ENCODE data around the gene LRRC7.

LRRC7 gene

GRCh38 chr1:70134148-70134547 lies 566.4 kb downstream of the LRRC7 start:
- H3K27ac ChIP-seq (ENCODE audit: insufficient read depth, low read depth, low read length, poor library complexity, severe bottlenecking), result no peak overlapping the region
- no peaks in the 10 kb centered on the region for H3K27me3 ChIP-seq (ENCODE audit: control insufficient read depth, insufficient read depth, low read length, poor library complexity, severe bottlenecking)
- H3K4me3 ChIP-seq (ENCODE audit: insufficient read depth, low read depth, low read length), result no peak overlapping the region
- 81 to 90% methylated on average over 3 of the region's 3 CpGs for WGBS, 2 experiments
- no peaks in the 10 kb centered on the region for H3K9me3 ChIP-seq (ENCODE audit: control insufficient read depth, low read length)
- H3K36me3 ChIP-seq (ENCODE audit: control insufficient read depth, insufficient read depth, low read length), result no peaks in the 10 kb centered on the region
- H3K4me1 ChIP-seq (ENCODE audit: control insufficient read depth, insufficient read depth, low read length), result no peaks in the 10 kb centered on the region

DNA sequence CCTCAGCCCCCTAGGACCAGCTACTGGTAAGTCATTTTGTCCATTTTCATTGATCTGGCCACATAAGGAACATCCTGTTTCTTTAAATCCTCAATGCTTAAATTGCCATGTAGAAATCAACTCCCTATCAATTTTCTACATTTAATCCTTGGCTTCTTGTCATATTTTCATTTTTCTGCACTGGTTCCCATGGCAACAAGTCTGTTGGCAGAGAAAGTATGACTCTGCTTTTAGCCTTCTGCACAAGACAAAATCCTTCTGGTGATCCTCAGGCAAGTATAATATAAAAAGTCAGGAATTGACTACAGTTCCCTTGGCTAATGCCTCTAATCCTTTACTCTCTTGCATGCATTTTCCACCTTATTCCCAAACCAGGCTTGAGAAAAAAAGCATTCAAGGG lies 572.6 kb downstream of the LRRC7 start:
- Histone ChIP-seq H3K9me3 (ENCODE audit: control insufficient read depth, low read length) (no peaks in the 10 kb centered on the region), H3K36me3 (ENCODE audit: control insufficient read depth, insufficient read depth, low read length) (no peaks in the 10 kb centered on the region), H3K27me3 (ENCODE audit: control insufficient read depth, insufficient read depth, low read length, poor library complexity, severe bottlenecking) (no peaks in the 10 kb centered on the region), H3K4me1 (ENCODE audit: control insufficient read depth, insufficient read depth, low read length) (peaks cover 5% of the 10 kb centered on the region), H3K4me3 (ENCODE audit: insufficient read depth, low read depth, low read length) (no peak overlapping the region), H3K27ac (ENCODE audit: insufficient read depth, low read depth, low read length, poor library complexity, severe bottlenecking) (no peak overlapping the region)

DNA sequence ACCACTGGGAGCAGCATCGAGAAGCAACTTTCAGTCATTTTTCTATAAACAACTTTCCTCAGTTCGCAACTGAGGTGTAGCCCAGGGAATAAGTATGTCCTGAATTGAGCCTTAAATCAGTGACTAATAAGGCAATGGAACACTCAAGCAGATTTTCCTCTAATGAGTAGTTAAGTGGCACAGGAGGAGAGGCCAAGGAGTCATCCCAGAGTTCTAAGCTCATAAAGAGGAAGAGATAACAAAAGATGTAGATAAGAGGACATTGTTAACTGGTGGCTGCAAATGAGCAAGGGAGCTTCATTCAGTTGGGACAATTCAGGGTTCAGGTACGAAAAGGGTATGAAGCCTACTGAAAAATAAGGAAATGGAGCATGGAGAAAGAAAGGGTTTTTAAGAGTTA lies 573.2 kb downstream of the LRRC7 start:
- Histone ChIP-seq H3K4me1 (ENCODE audit: control insufficient read depth, insufficient read depth, low read length) (peaks cover 5% of the 10 kb centered on the region), H3K27me3 (ENCODE audit: control insufficient read depth, insufficient read depth, low read length, poor library complexity, severe bottlenecking) (no peaks in the 10 kb centered on the region), H3K27ac (ENCODE audit: insufficient read depth, low read depth, low read length, poor library complexity, severe bottlenecking) (no peak overlapping the region), H3K9me3 (ENCODE audit: control insufficient read depth, low read length) (no peaks in the 10 kb centered on the region), H3K4me3 (ENCODE audit: insufficient read depth, low read depth, low read length) (no peak overlapping the region), H3K36me3 (ENCODE audit: control insufficient read depth, insufficient read depth, low read length) (no peaks in the 10 kb centered on the region)
- 82 to 90% methylated on average over 3 of the region's 3 CpGs for WGBS, 2 experiments

DNA sequence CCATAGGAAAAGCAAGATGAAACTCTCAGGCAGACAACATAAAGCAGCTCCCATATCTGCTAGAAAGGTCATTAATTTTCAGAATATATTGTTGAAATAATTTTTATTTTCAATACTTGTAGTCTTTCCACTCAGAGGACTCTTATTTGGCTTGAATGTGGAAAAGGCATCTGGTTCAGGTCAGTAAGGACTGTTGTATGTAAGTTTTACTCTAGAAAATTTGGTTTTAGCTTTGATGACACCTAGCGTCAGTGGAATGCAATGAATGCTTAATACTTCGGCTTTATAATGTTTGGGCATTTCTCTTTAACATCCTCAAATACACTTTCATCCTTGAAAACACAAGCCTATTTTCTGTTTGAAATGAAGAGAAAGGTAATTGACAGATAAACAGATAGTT lies 574.4 kb downstream of the LRRC7 start:
- WGBS, 2 experiments, result 82 to 100% methylated on average over 2 of the region's 2 CpGs
- H3K27me3 ChIP-seq (ENCODE audit: control insufficient read depth, insufficient read depth, low read length, poor library complexity, severe bottlenecking), result no peaks in the 10 kb centered on the region
- H3K4me1 ChIP-seq (ENCODE audit: control insufficient read depth, insufficient read depth, low read length), result peaks cover 5% of the 10 kb centered on the region
- H3K9me3 ChIP-seq (ENCODE audit: control insufficient read depth, low read length), result no peaks in the 10 kb centered on the region
- no peak overlapping the region for H3K27ac ChIP-seq (ENCODE audit: insufficient read depth, low read depth, low read length, poor library complexity, severe bottlenecking)
- no peak overlapping the region for H3K4me3 ChIP-seq (ENCODE audit: insufficient read depth, low read depth, low read length)
- H3K36me3 ChIP-seq (ENCODE audit: control insufficient read depth, insufficient read depth, low read length), result no peaks in the 10 kb centered on the region

DNA sequence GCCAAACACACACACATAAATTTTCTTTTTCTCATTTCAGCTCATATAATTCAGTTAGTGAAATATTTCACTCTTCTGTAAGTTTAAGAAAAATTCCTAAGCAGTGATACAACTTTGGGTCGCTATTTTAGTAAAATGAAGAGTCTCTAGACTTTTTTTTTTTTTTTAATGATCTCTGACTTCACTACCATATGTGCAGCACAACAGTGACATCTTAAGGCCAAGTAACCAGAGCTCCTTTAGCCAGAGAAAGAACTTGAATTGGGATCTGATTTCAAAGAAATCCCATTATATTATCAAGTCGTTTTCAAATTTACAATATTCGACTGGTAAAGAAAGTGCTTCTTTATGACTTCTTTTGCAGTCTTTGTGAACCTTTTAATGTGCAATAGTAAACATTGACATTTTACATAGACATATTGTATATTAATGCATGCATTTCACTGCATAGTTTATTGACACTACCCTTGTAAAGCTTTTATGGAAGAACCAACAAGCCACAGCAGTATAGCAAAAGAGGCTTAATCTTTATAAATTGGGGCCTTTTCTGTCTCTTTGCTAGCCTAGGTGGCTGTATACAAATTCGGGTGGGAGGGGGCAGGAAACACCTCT lies 575.4 kb downstream of the LRRC7 start:
- H3K27ac ChIP-seq (ENCODE audit: insufficient read depth, low read depth, low read length, poor library complexity, severe bottlenecking), result no peak overlapping the region
- H3K27me3 ChIP-seq (ENCODE audit: control insufficient read depth, insufficient read depth, low read length, poor library complexity, severe bottlenecking), result no peaks in the 10 kb centered on the region
- H3K4me1 ChIP-seq (ENCODE audit: control insufficient read depth, insufficient read depth, low read length), result peaks cover 5% of the 10 kb centered on the region
- no peak overlapping the region for H3K4me3 ChIP-seq (ENCODE audit: insufficient read depth, low read depth, low read length)
- no peaks in the 10 kb centered on the region for H3K9me3 ChIP-seq (ENCODE audit: control insufficient read depth, low read length)
- WGBS, 2 experiments, result 75 to 100% methylated on average over 2 to 4 of the region's 4 CpGs
- H3K36me3 ChIP-seq (ENCODE audit: control insufficient read depth, insufficient read depth, low read length), result no peaks in the 10 kb centered on the region

DNA sequence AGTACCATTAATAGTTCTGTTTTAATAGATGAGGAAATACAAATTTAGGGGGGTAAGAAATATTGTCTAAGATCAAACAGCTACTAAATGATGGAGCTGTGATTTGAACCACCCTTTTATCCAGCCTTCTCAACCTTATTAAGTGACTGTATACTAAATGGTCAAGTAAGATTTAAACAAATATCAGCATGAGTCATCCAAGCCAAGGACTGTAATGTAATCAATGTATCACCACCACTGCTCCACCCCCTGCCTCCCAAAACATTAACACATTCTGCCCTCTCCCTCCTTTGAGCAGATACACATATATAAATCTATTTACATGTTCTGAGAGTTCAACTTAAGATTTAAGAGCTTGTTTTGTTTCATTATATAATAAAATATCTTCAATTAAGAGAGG lies 578.8 kb downstream of the LRRC7 start:
- no peaks in the 10 kb centered on the region for H3K9me3 ChIP-seq (ENCODE audit: control insufficient read depth, low read length)
- H3K4me3 ChIP-seq (ENCODE audit: insufficient read depth, low read depth, low read length), result no peak overlapping the region
- no peaks in the 10 kb centered on the region for H3K36me3 ChIP-seq (ENCODE audit: control insufficient read depth, insufficient read depth, low read length)
- H3K27me3 ChIP-seq (ENCODE audit: control insufficient read depth, insufficient read depth, low read length, poor library complexity, severe bottlenecking), result no peaks in the 10 kb centered on the region
- H3K4me1 ChIP-seq (ENCODE audit: control insufficient read depth, insufficient read depth, low read length), result no peaks in the 10 kb centered on the region
- no peak overlapping the region for H3K27ac ChIP-seq (ENCODE audit: insufficient read depth, low read depth, low read length, poor library complexity, severe bottlenecking)

GRCh38 chr1:70150444-70150843 lies 582.7 kb downstream of the LRRC7 start:
- WGBS, 2 experiments, result 94 to 98% methylated on average over 1 of the region's 1 CpG

DNA sequence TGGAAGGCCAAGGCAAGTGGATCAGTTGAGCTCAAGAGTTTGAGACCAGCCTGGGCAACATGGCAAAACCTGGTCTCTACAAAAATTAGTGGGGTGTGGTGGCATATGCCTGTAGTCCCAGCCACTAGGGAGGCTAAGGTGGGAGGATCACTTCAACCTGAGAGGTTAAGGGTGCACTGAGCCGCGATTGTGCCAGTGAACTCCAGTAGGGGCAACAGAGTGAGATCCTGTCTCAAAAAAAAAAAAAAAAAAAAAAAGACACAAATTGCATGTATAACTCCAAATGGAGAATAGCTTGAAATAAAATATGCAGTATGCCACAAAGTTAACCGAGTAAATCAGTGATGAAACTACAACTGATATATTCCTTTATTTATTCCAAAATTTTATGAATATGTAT lies 586.0 kb downstream of the LRRC7 start:
- H3K4me3 ChIP-seq (ENCODE audit: insufficient read depth, low read depth, low read length), result no peak overlapping the region
- H3K27ac ChIP-seq (ENCODE audit: insufficient read depth, low read depth, low read length, poor library complexity, severe bottlenecking), result no peak overlapping the region
- no peaks in the 10 kb centered on the region for H3K36me3 ChIP-seq (ENCODE audit: control insufficient read depth, insufficient read depth, low read length)
- no peaks in the 10 kb centered on the region for H3K4me1 ChIP-seq (ENCODE audit: control insufficient read depth, insufficient read depth, low read length)
- H3K27me3 ChIP-seq (ENCODE audit: control insufficient read depth, insufficient read depth, low read length, poor library complexity, severe bottlenecking), result no peaks in the 10 kb centered on the region
- no peaks in the 10 kb centered on the region for H3K9me3 ChIP-seq (ENCODE audit: control insufficient read depth, low read length)
- 67 to 100% methylated on average over 2 of the region's 3 CpGs for WGBS, 2 experiments

More at GRCh38 chr1:70150444-70150843, 582.7 kb downstream of the LRRC7 start:
- no peaks in the 10 kb centered on the region for H3K4me1 ChIP-seq (ENCODE audit: control insufficient read depth, insufficient read depth, low read length)
- H3K27me3 ChIP-seq (ENCODE audit: control insufficient read depth, insufficient read depth, low read length, poor library complexity, severe bottlenecking), result no peaks in the 10 kb centered on the region
- H3K36me3 ChIP-seq (ENCODE audit: control insufficient read depth, insufficient read depth, low read length), result no peaks in the 10 kb centered on the region
- H3K4me3 ChIP-seq (ENCODE audit: insufficient read depth, low read depth, low read length), result no peak overlapping the region
- H3K27ac ChIP-seq (ENCODE audit: insufficient read depth, low read depth, low read length, poor library complexity, severe bottlenecking), result no peak overlapping the region
- no peaks in the 10 kb centered on the region for H3K9me3 ChIP-seq (ENCODE audit: control insufficient read depth, low read length)

DNA sequence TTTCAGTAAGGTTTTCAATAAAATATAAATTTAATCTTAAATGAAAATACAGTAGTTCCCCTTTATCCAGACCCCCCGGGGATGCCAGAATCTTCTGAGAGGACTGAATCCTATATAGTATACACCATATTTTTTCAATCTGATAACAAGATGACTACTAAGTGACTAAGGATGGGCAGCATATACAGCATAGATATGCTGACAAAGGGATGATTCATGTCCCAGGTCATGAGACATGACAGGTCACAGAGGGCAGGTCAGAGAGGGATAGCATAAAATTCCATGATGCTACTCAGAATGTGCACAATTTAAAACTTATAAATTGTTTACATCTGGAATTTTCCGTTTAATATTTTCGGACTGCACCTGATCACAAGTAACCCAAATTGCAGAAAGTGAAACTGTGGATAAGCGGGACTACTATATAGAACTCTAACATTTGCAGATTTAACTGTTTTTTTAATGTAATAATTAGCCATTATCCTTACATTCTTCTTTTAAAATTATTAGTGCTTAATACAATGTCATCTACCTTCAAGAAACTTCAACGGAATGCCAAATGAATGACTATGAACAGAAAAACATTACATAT lies 588.9 kb downstream of the LRRC7 start:
- H3K27ac ChIP-seq (ENCODE audit: insufficient read depth, low read depth, low read length, poor library complexity, severe bottlenecking), result no peak overlapping the region
- no peaks in the 10 kb centered on the region for H3K4me1 ChIP-seq (ENCODE audit: control insufficient read depth, insufficient read depth, low read length)
- H3K9me3 ChIP-seq (ENCODE audit: control insufficient read depth, low read length), result no peaks in the 10 kb centered on the region
- WGBS, 2 experiments, result 92 to 100% methylated on average over 2 to 3 of the region's 5 CpGs
- no peaks in the 10 kb centered on the region for H3K36me3 ChIP-seq (ENCODE audit: control insufficient read depth, insufficient read depth, low read length)
- no peak overlapping the region for H3K4me3 ChIP-seq (ENCODE audit: insufficient read depth, low read depth, low read length)
- H3K27me3 ChIP-seq (ENCODE audit: control insufficient read depth, insufficient read depth, low read length, poor library complexity, severe bottlenecking), result no peaks in the 10 kb centered on the region

DNA sequence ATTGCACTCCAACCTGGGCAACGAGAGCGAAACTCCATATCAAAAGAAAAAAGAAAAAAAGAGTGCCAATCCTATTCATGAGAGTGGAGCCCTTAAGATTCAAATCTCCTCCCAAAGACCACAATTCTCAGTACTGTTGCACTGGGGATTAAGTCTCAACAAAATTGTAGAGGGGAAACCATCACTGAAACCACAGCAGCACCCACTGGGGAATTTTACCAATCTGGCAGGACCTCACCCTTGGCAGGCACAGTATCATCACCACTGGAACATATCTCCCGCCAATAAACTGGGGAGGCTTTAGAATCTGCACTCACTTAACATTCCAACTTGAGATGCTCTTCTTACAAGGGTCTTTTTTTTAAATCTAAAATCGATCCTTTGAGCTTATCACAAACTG lies 596.6 kb downstream of the LRRC7 start:
- Histone ChIP-seq H3K36me3 (ENCODE audit: control insufficient read depth, insufficient read depth, low read length) (no peaks in the 10 kb centered on the region), H3K27ac (ENCODE audit: insufficient read depth, low read depth, low read length, poor library complexity, severe bottlenecking) (no peak overlapping the region), H3K4me1 (ENCODE audit: control insufficient read depth, insufficient read depth, low read length) (no peaks in the 10 kb centered on the region), H3K4me3 (ENCODE audit: insufficient read depth, low read depth, low read length) (no peak overlapping the region), H3K9me3 (ENCODE audit: control insufficient read depth, low read length) (no peaks in the 10 kb centered on the region), H3K27me3 (ENCODE audit: control insufficient read depth, insufficient read depth, low read length, poor library complexity, severe bottlenecking) (no peaks in the 10 kb centered on the region)
- WGBS, 2 experiments, result 96 to 98% methylated on average over 3 to 4 of the region's 4 CpGs

GRCh38 chr1:70168283-70168682 lies 600.6 kb downstream of the LRRC7 start:
- Histone ChIP-seq H3K9me3 (ENCODE audit: control insufficient read depth, low read length) (no peaks in the 10 kb centered on the region), H3K27me3 (ENCODE audit: control insufficient read depth, insufficient read depth, low read length, poor library complexity, severe bottlenecking) (no peaks in the 10 kb centered on the region), H3K4me3 (ENCODE audit: insufficient read depth, low read depth, low read length) (no peak overlapping the region), H3K27ac (ENCODE audit: insufficient read depth, low read depth, low read length, poor library complexity, severe bottlenecking) (no peak overlapping the region), H3K4me1 (ENCODE audit: control insufficient read depth, insufficient read depth, low read length) (no peaks in the 10 kb centered on the region), H3K36me3 (ENCODE audit: control insufficient read depth, insufficient read depth, low read length) (no peaks in the 10 kb centered on the region)
